GM19239 (cell line): ENCODE results near the gene TRIP10.

Experiments used
- DNase-seq: peaks from one replicate; pipeline ENCODE4 v3.0.0; 2011; ENCODE audit warnings: low spot score; ENCODE audit not compliant: insufficient read length
- FAIRE-seq: peaks from 2 replicates; lab custom pipeline; 2011; peaks lifted over from hg19 to GRCh38; lab: Jason Lieb, UNC

The TRIP10 gene

DNA sequence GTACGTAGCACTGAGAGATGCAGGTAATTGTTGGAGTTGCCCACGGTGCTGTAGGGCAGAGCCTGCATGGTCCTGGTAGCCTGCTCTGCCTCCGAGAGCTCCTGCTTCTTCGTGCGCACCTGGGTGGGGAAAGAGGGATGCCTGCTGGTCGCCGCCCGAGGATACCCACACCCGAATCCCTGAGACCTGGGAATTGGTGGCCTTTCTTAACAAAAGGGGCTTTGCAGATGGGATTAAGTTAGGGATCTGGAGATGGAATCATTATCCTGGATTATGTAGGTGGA lies 28.5 kb upstream of the TRIP10 start:
- no peak for FAIRE-seq
- DNase-seq, result no peak

DNA sequence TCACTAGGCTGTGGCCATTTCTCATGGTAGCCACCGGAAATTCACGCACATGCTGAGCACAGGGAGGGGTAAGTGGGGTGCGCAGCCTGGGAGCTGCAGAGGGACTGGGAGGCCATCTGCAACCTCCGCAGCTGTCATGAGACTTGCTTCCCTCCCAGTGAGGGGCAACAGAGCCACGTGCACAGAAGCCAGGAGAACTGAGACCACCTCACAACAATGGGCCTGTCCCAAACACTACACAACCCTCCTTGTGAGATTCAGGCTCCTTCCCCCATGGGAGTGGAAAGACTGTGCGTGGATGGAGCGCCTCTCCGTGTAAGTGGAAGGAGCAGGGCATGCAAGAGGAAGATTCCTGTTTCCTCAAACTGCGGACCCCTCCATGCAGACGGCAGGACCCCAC lies 27.9 kb upstream of the TRIP10 start:
- DNase-seq, result no peak
- no peak for FAIRE-seq

DNA sequence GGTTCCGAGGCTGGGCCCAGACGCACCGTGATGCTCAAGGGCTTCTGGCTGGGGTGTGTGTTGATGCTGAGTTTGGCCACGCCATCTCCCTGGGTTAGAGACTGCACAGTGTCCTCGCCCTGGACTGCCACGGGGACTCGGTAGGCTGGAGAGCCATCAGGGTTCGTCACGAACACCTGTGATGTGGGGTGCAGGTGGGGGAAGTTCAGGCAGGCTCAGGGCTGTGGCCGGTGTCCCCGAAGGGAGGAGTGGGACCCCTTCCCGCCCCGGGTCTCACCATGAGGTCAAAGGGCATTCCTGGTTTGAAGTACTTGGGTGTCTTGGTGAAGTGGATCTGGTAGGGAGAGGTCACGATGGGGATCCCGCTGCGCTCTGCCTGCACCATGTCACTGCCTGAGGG lies 27.2 kb upstream of the TRIP10 start:
- no peak for DNase-seq
- no peak for FAIRE-seq

DNA sequence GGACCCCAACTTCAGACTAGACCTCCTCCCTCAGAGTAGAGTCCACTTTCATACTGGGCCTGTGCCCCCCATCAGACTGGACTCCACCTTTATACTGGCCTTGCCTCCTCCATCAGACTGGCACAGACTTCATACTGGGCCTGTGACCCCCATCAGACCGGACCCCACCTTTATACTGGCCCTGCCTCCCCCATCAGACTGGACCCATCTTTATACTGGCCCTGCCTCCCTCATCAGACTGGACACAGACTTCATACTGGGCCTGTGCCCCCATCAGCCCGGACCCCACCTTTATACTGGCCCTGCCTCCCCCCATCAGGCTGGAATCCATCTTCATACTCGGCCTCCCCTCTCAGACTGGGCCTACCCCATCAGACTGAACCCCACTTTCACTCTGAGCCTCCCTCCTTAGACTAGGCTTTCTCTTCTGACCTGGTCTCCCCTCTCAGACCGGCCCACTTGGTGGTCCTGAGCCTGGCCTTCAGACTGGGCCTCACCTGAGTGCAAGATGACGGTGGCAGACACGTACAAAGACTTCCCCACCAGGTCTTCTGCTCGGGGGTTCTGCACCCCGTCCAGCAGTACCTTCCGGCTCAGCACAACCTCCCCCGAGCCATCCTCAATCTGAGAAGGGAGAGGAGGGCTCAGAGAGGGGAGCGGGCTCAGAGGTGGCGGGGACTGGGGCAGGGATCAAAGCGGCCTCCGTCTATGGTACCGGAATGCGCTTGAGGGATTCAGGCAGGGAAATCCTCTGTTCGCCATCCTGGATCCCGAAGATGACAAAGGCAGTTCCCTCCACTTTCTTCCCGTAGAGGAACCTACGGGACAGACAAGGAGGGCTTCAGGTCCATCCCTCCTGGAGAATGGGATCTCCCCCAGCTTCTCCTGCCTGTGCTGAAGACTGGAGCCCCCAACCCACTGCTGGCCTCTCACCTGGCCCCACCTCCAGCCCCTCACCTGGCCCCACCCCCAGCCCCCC lies 26.5 kb upstream of the TRIP10 start:
- DNase-seq (no peak), FAIRE-seq (no peak)

DNA sequence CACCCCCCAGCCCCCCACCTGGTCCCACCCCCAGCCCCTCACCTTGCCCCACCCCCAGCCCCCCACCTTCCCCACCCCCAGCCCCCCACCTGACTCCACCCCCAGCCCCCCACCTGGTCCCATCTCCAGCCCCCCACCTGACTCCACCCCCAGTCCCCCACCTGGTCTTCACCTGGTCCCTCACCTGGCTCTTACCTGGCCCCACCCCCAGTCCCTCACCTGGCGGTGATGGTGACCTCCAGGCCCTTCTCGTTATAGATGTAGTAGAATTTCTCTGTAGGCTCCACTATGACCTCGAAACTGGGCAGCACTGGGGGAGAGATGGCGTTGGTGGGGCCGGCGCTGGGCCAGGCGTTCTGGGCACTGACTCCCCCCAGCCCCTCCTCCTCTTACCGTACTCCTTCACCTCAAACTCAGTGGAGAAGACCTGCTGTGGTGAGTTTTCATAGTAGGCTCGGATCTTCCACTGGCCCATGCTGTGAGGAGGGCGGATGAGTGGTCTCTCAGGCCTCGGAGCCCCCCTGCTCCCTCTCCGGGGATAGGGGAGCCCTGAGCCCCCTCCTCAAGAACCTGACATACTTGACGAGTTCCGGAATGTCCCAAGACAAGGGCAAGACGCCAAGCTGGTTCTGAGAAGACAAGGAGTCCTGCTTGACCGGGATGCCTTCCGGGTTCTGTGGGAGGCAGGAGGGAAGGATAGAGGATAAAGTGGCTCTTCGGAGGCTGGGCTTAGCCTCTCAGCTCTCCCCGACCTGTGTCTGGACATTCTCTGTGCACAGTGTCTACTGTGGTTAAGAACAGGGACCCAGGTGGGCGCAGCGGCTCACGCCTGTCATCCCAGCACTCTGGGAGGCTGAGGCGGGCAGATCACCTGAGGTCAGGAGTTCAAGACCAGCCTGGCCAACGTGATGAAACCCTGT lies 25.4 kb upstream of the TRIP10 start:
- FAIRE-seq, result no peak

DNA sequence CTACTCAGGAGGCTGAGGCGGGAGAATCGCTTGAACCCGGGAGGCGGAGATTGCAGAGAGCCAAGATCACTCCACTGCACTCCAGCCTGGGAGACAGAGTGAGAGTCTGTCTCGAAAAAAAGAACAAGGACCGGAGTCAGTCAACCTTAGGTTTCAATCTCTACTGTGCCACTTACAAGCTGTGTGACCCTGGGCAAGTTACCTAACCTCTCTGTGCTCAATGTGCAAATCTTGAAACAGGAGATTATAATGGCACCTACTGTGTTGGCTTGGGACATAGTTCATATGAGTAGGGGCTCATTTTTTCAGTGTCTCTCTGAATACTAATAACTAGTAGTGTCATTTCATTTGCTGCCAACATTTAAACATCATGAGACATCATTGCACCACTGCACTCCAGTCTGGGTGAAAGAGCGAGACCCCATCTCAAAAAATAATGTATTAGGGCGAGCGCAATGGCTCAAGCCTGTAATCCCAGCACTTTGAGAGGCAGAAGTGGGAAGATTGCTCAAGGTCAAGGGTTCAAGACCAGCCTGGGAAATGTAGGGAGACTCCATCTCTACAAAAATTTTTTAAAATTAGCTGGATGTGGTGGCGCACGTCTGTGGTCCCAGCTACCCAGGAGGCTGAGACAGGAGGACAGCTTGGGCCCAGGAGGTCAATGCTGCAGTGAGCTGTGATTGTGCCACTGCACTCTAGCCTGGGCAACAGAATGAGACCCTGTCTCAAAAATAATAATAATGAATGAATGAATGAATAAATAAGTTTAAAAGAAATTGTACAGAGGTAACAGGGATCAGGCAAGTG lies 24.5 kb upstream of the TRIP10 start:
- FAIRE-seq (no peak), DNase-seq (no peak)

More for the DNA sequence above, 25.4 kb upstream of the TRIP10 start:
- DNase-seq, result no peak

DNA sequence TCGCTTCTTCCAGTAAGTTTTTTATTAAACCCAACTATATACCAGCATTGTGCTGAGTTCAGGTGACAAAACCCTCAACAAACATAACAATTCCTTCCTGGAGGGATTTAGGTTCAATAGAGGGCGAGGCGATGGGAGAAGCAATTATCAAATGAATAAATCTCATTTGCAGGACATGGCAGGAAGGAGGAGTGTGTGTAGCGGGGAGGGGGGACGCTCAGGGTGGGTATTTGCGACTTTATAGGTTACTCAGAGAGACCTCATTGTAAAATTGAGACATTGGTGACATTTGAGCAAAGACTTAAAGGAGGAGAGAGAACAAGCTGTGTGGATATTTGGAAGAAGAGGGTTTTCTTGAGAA lies 22.9 kb upstream of the TRIP10 start:
- FAIRE-seq (no peak), DNase-seq (no peak)

DNA sequence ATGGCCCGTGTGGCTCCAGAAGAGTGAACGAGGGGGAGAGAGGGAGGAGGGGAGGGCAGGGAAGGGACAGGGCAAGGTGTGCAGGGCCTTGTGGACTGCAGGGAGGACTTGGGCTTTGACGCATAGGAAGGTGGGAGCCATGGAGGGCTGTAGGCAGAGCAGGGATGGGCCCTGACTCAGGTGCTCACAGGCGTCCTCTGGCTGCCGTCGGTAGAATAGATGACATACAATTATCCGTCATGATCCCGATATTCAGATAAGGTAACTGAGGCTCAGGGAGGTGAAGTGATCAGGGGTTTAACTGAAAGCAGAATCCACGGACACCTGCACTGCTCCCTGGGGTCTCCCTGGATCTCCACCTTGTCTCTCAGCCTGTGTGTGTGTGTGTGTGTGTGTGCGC lies 22.4 kb upstream of the TRIP10 start:
- FAIRE-seq, result no peak
- DNase-seq, result no peak

DNA sequence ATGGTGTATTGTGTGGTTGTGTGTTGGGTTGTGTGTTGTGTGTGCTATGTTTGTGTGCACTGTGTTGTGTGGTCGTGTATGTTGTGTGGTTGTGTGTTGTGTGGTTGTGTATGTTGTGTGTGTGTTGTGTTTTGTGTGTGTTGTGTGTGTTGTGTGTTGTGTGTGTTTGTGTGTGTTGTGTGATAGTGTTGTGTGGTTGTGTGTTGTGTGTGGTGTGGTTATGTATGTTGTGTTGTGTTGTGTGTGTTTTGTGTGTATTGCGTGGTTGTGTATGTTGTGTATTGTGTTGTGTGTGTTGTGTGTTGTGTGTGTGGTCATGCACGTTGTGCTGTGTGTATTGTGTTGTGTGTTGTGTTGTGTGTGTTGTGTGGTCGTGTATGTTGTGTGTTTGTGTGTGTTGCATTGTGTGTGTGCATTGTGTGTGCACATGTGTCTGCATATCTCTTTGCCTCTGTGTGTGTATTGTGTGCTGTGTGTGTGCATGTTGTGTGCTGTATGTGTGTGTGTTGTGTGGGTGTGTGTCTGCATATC lies 22.0 kb upstream of the TRIP10 start:
- FAIRE-seq (no peak), DNase-seq (no peak)

DNA sequence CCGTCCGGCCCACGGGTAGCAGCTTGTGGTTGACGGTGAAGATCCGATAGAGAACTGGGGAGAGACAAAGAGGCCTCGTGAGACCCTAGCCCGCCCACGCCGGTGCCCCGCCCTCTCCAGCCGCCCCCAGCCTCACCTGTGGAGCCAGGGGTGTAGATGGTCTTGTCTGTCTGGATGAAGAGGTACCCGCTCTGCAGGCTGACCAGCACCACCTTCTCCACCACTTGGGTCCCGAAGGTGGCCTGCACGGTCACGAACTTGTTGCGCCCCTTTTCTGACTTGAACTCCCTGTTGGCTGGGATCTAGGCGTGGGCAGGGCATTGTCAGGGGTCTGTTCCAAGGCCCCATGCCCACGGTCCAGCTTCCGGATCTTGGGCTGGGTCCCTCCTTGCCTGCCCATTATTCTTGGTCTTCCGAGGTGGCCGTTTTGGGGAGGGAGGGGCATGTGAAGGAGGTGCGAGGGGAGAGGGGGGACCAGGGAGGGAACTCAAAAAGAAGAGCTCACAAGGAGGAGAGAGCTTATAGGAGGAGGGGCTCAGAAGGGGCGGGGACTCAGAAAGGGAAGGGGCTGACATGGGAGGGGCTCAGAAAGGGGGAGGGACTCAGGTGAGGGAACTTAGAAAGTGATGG lies 21.3 kb upstream of the TRIP10 start:
- DNase-seq, result no peak

DNA sequence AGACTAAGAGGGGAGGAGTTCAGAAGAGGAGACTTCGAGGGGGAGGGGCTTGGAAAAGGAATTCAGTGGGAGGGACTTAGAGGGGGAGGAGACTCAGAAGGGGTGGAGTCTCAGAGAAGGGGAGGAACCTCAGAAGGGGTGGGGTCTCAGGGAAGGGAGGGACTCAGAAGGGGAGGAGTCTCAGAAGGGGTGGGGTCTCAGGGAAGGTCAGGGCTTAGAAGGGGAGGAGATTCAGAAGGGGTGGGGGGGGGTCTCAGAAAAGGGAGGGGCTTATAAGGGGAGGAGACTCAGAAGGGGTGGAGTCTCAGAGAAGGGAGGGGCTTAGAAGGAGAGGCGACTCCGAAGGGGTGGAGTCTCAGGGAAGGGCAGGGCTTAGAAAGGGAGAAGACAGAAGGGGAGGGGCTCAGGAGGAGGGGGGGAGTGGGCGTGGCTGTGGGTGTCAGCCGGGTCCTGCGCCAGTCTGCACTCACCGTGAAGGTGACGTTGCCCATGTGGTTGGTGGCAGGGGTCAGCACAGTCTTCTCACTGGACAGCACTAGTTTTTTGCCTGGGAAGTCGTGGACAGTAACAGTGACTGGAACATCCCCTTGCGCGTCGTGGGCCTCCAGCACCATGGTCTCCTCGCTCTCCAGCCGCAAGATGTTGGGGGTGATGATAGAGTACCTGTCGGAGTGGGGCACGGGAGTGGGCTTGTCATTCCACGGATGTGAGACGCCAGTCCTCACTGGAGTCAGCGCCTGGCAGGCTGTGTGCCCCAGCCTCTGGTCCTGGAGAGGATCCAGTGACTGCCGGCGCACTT lies 20.5 kb upstream of the TRIP10 start:
- no peak for DNase-seq
- FAIRE-seq, result no peak

More for the DNA sequence above, 21.3 kb upstream of the TRIP10 start:
- no peak for FAIRE-seq

DNA sequence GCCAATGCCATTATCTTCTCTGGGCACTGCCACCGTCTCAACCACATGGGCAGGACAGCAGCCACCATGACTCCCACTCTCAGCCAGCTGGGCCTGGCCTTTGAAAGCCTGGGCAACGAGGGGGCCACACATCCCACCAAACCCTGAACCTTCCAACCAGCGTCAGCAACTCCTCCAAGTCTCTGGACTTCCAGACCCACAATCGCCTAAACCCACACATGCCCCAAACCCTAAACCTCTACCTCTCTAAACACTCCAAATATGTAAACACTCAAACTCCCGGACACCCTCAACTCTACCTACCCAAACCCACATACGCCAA lies 20.0 kb upstream of the TRIP10 start:
- FAIRE-seq (no peak), DNase-seq (no peak)

DNA sequence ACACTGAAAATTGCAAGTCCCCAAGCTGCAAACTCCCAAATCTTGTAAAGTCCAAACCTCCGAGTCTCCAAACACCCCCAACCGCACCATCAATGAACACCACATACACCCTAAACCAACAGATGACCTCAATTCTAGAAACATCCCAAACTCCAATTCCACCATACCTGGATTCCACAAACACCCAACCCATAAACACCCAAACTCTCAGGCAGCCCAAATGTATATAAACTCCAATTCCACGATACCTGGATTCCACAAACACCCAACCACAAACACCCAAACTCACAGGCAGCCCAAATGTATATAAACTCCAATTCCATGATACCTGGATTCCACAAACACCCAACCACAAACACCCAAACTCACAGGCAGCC lies 19.5 kb upstream of the TRIP10 start:
- DNase-seq, result no peak
- no peak for FAIRE-seq

DNA sequence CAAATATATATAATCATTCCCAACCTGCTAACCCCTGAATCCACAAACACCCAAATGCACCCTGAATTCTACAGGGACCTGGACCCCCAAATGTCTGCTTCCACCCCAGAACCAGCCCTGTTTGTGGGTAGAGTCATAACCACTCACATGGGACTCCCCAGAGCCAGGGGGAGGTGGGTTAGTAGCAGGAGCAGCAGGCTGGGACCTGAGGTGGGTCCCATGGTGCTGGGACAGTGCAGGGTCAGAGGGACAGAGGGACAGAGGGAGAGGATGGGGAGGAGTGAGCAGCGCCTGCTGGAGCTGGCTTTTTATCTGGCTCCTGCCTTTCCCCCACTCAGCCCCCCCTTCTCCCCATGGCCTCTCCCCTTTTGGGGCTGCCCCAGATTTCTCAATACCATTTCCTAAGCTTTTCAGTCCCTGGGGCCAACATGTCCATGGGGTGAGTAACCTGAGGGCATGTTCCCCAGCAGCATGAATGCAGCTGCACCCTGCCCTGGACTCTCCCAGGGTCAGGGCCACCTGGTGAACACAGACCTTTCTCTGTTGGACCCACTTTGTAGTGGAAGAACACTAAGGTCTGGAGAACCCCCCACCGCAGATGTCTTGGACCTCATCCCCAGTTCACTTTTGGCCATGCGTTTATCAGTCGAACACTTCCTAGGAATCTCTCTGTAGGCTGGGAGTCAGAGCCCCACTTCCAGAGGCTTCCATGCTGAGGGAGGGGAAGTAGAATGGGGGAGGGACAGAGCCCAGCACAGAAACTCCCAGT lies 18.9 kb upstream of the TRIP10 start, which contains the start of gene C3:
Gene C3, minus strand, starts transcription at position 282 of the 769 bp plus-strand sequence. Its CDS starts 61 bp downstream, at position 221.
- DNase-seq, result no peak
- no peak for FAIRE-seq

DNA sequence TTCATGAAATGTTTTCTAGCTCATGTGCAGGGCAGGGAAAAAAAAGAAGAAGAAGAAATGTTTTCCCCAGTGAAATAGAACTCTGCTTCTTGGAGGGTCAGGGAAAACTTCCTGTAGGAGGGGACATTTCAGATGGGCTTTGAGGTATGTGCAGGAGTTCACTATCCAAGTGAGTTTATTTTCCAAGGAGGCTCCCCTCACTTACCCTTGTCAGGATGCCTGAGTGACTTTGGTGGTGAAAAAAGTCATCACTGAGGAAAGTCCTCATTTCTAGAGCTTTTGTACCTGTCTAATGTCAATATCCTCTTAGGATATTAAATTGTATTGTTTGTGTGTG lies 18.4 kb upstream of the TRIP10 start:
- no peak for DNase-seq
- no peak for FAIRE-seq

DNA sequence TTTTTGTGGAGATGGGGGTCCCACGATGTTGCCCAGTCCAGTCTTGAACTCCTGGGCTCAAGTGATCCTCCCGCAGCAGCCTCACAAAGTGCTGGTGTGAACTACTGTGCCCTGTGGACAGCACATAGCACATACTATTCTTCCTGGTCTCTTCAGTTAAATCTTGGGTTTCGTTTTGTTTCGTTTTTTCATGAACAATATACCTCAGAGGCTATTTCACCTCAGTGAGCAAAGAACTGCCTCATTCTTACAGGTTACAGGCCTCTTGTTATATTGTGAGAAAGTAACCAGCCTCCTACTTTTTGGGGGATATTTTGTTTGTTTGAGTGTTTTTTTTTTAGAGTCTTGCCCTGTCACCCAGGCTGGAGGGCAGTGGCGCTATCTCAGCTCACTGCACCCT lies 17.7 kb upstream of the TRIP10 start:
- DNase-seq, result no peak
- FAIRE-seq, result peak; percentile 86

DNA sequence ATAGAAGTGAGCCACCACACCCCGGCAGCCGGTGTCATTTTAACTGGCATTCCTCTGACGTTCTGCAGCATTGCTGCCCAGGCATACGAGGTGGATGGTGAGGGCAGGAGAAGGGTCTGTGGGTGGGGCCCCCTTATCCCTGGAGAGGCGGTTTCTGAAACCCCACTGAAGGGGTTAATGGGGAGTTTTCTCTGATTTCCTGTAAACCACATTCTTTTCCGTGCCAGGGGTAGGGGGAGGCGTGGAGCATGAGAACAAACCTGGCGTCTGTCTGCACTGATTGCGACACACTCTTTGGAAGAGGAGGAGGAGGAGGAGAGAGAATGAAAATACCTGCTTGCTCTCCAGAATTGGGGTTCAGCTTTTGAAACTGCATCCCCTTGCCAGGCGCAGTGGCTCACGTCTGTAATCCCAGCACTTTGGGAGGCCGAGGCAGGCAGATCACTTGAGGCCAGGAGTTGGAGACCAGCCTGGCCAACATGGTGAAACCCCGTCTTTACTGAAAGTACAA lies 16.3 kb upstream of the TRIP10 start:
- DNase-seq, result no peak
- FAIRE-seq, result no peak

DNA sequence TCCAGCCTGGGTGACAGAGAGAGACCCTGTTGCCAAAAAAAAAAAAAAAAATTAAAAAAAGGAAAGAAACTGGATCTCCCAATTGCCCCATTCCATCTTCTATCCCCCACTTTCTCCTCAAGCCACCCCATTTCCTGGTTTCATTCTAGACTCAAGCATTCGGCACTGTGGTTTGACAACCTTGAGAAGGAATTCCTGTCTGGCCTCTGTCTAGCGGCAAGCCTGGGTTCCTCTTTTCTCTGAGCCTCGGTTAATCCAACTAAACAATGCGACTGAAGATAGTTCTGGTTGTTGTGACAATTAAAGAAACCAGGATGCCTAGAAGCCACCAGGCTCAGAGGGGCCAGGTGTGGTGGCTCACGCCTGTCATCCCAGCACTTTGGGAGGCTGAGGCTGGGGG lies 15.7 kb upstream of the TRIP10 start:
- FAIRE-seq (no peak), DNase-seq (no peak)
